Right lobe of liver (tissue), 6 donors: ENCODE measurements around the gene P2RY2. TPM values are rescaled to one million over a fixed set of nuclear protein-coding genes. Genes with fewer than 3 reads are reported as not detected.
A peak's percentile ranks its signal among the peaks of the same experiment; 100 is the strongest.

ENCODE experiments used
- ATAC-seq, 4 donors: fragments of 200-7000 bp; cut with Tn5 transposase; one replicate each; pipeline ENCODE4 v1.9.1; 2020; ENCODE audit warnings: mild to moderate bottlenecking in 4 of 4, moderate library complexity in 4 of 4
- DNase-seq, 3 donors: peaks; one replicate each; pipeline ENCODE4 v3.0.0-alpha.2; 2020
- H3K27ac ChIP-seq, 3 donors: fragments of 200-600 bp; one replicate each; pipeline ENCODE4 v1.8.0; 2022
- H3K27me3 ChIP-seq, 2 donors: fragments of 200-600 bp; one replicate each; pipeline ENCODE4 v1.8.0; 2022
- H3K36me3 ChIP-seq, 4 donors: fragments of 200-600 bp; sonication (generic) in 1 of 4; one replicate each; pipeline versions ENCODE4 v1.5.1 to v1.8.0; 2017 to 2022; ENCODE audit warnings: control low read depth in 1 of 4
- H3K4me1 ChIP-seq, 4 donors: fragments of 200-600 bp; sonication (generic) in 1 of 4; one replicate each; pipeline versions ENCODE4 v1.5.1 to v1.8.0; 2017 to 2022; ENCODE audit warnings: control low read depth in 1 of 4
- H3K4me3 ChIP-seq, 3 donors: fragments of 200-600 bp; one replicate each; pipeline ENCODE4 v1.8.0; 2022
- H3K9me3 ChIP-seq, 4 donors: fragments of 200-600 bp; sonication (generic) in 1 of 4; one replicate each; pipeline versions ENCODE4 v1.5.1 to v1.8.0; 2017 to 2022; ENCODE audit warnings: control low read depth in 1 of 4
- CTCF ChIP-seq, 4 donors: fragments of 200-600 bp in 3 of 4; fragments of 450-650 bp in 1 of 4; IDR thresholded peaks; one replicate each; pipeline versions ENCODE4 v1.5.1 to v1.8.0; 2016 to 2022; ENCODE audit warnings: antibody characterized with exemption in 4 of 4, mild to moderate bottlenecking in 2 of 4
- POLR2A ChIP-seq: fragments of 450-650 bp; IDR thresholded peaks from one replicate; pipeline ENCODE4 v1.6.1; 2017; ENCODE audit warnings: antibody characterized with exemption, mild to moderate bottlenecking
- WGBS: methylation state at CpG from one replicate; pipeline ENCODE4 v1.1.6; 2018; ENCODE audit warnings: low coverage, low lambda C conversion rate; ENCODE audit not compliant: insufficient coverage; ENCODE audit errors: missing lambda C conversion rate; 5-methylcytosine and 5-hydroxymethylcytosine counted together
- intact Hi-C, 2 donors: fragments of 100-400 bp; cut with DNase I; formaldehyde crosslinking; loops; one replicate each; pipeline versions ENCODE4 v1.11.2 to v1.14.1; 2022
- total RNA-seq, 6 experiments: library from RNA; depleted of rRNA in 2 of 6; stranded (reverse); fragments of >200 nt in 2 of 6; fragmentation: NEBNext Ultra II Directional in 3 of 6; extraction: Animal tissue kit (Norgen Biotek cat#: 25700) in 3 of 6; gene quantifications; one replicate each; pipeline versions ENCODE4 v1.1.0 to v1.2.4, GENCODE V29; 2016 to 2023
- donor health status: DM: no; HTN: yes; CAD: no.
- donor health status: DM: no; HTN: no; CAD: no.
- donor health status: DM: no; HTN: no; CAD: no.
- donor health status: DM: no; HTN: yes; CAD: no.
- donor health status: DM: no; HTN: yes; CAD: no.

Gene P2RY2
- total RNA-seq, 6 experiments from 2014 or later: 2.6 to 5.1 (median 3.5) TPM

GRCh38 chr11:73205661-73206343 is 12.3 kb upstream of the P2RY2 start:
- Histone ChIP-seq H3K36me3 (no peaks in the 10 kb centered on the region), H3K4me1 (peaks cover 0 to 33% (median 2%) of the 10 kb centered on the region in 4 donors), H3K27me3 (no peaks in the 10 kb centered on the region), H3K27ac (no peak overlapping the region), H3K4me3 (no peak overlapping the region), H3K9me3 (no peaks in the 10 kb centered on the region)
- 49% methylated on average over 5 of the region's 5 CpGs for WGBS
- ATAC-seq (peak; percentile 44 to 76 (median 64)), DNase-seq (peak in 1 of 3 donors; percentile 39)
- intact Hi-C loops: no loop called here
- TF ChIP-seq POLR2A (no peak), CTCF (IDR thresholded peaks at IDR 0.05) (no peak)

- DNase-seq (no peak), ATAC-seq (no peak)
- H3K4me3 ChIP-seq: no peak overlapping the region
- 91% methylated on average over 2 of the region's 2 CpGs for WGBS
- TF ChIP-seq CTCF (IDR thresholded peaks at IDR 0.05) (no peak), POLR2A (no peak)
- no peaks in the 10 kb centered on the region for H3K36me3 ChIP-seq
- no peaks in the 10 kb centered on the region for H3K9me3 ChIP-seq
- peaks cover 0 to 33% (median 2%) of the 10 kb centered on the region in 4 donors for H3K4me1 ChIP-seq
- no peak overlapping the region for H3K27ac ChIP-seq
- H3K27me3 ChIP-seq: no peaks in the 10 kb centered on the region
- intact Hi-C loops: no loop called here
These were observed 11.3 kb upstream of the P2RY2 start for GRCh38 chr11:73206801-73207200.

DNA sequence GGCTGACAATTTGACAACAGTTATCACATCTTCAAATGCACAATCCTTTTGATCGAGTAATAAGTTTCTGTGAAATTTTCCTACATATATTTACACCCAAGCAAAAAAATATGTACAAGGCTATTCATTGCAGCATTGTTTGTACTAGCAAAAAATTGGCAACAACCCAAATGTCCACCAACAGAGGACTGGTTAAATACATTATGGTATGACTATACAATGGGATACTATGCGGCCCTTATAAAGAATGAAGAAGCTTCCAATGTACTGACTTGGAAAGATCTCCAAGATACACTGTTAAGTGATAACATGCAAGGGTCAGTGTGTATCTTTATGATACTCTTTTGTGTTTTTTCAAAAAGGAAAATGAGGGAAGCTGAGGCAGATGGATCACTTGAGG is 8.2 kb upstream of the P2RY2 start:
- H3K27me3 ChIP-seq: no peaks in the 10 kb centered on the region
- intact Hi-C loops: no loop called here
- H3K4me1 ChIP-seq: peaks cover 0 to 13% (median 0%) of the 10 kb centered on the region in 4 donors
- 94% methylated on average over 2 of the region's 2 CpGs for WGBS
- no peaks in the 10 kb centered on the region for H3K9me3 ChIP-seq
- ATAC-seq: no peak
- DNase-seq: no peak
- no peak overlapping the region for H3K4me3 ChIP-seq
- TF ChIP-seq CTCF (IDR thresholded peaks at IDR 0.05) (no peak), POLR2A (no peak)
- H3K36me3 ChIP-seq: no peaks in the 10 kb centered on the region
- no peak overlapping the region for H3K27ac ChIP-seq

DNA sequence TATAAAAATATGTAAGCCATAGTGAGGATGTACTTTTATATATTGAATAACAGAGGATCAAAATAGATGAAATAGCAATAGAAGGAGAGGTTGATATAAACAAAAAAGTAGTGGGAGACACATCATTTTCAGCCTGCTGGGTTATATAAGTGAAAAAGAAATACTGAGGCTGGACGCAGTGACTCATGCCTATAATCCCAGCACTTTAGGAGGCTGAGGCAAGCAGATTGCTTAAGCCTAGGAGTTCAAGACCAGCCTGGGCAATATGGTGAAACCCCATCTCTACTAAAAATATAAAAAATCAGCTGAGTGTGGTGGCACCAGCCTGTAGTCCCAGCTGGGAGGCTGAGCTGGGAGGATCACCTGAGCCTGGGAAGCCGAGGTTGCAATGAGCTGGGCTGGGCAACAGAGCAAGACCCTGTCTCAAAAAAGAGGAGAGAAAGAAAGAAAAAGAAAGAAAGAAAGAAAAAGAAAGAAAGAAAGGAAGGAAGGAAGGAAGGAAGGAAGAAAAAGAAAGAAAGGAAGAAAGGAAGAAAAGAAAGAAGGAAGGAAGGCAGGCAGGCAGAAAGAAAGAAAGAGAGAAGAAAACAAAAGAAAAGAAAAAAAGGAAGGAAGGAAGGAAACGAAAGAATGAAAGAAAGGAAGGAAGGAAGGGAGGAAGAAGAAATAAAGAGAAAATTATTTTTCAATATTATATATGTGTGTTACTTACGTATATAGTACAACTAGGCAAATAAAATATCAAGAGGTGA is 7.0 kb upstream of the P2RY2 start:
- no peak overlapping the region for H3K4me3 ChIP-seq
- H3K27ac ChIP-seq: no peak overlapping the region
- ATAC-seq (no peak), DNase-seq (no peak)
- 72% methylated on average over 4 of the region's 4 CpGs for WGBS
- H3K27me3 ChIP-seq: no peaks in the 10 kb centered on the region
- H3K4me1 ChIP-seq: peaks cover 0 to 1% (median 0%) of the 10 kb centered on the region in 4 donors
- intact Hi-C loops: no loop called here
- H3K9me3 ChIP-seq: no peaks in the 10 kb centered on the region
- no peaks in the 10 kb centered on the region for H3K36me3 ChIP-seq
- no peak for TF ChIP-seq POLR2A
- no peak for TF ChIP-seq CTCF (IDR thresholded peaks at IDR 0.05)
